OCI-M2 (cell line): Measurements from ENCODE around the gene RAD17.
"Not testable (repeated sequence)": the region's sequence is repeated elsewhere in the genome, so short reads cannot be mapped to it uniquely, and the experiment has no call there.

Experiments
- DNase-seq: peaks from one replicate; lab custom pipeline; 2025; ENCODE audit not compliant: unreplicated experiment; lab: John Stamatoyannopoulos, UW

The RAD17 gene, protein sequence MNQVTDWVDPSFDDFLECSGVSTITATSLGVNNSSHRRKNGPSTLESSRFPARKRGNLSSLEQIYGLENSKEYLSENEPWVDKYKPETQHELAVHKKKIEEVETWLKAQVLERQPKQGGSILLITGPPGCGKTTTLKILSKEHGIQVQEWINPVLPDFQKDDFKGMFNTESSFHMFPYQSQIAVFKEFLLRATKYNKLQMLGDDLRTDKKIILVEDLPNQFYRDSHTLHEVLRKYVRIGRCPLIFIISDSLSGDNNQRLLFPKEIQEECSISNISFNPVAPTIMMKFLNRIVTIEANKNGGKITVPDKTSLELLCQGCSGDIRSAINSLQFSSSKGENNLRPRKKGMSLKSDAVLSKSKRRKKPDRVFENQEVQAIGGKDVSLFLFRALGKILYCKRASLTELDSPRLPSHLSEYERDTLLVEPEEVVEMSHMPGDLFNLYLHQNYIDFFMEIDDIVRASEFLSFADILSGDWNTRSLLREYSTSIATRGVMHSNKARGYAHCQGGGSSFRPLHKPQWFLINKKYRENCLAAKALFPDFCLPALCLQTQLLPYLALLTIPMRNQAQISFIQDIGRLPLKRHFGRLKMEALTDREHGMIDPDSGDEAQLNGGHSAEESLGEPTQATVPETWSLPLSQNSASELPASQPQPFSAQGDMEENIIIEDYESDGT

DNA sequence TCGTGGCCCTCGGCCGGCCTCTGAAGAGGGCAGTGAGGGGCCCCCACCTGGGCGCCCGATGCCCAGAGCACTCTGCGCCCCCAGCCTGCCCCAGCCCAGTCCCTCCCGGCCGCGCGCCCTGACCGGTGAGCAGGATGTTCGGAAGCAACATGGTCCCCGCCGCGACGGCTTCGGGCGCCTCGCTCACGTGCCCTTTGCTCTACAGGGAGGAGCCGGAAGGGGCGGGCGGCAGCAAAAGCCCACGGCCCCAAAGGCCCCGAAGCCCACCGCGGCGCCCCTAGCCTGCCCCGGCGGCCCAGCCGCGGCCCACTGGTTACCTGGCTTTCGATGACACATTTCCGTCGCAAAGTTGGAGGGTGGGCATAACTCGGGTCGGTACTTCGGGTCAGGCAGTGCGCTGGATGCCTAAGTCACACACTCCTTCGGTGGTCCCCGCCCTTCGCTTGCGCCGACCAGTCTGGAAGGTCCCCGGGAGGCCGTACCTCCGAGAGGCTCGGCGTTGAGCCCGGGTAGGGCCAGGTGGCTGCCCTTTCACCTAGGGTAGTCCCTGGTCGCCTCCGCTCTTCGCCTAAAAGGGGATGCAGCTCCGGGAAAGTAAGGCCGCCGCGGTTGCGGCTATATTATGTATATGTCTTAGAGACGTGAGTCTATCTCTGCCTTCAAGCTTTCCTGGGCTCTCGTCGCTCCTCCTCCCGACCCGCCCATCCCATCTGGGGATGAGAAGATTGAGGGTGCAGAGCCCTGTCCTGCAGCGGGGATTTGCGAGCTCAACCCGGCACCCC lies at the start of gene RAD17, which contains the start of the genes AK6 and TAF9:
TSS of gene RAD17 (plus strand) at position 479 of the 782 bp plus-strand sequence. CDS start 2,391 bp downstream, outside the sequence.
TSS of gene AK6 (minus strand) at position 181 of the 782 bp plus-strand sequence. CDS start at position 151, 30 bp downstream.
TSS of gene TAF9 (minus strand) at position 181 of the 782 bp plus-strand sequence. CDS start 3,783 bp downstream, outside the sequence.
- DNase-seq = peak; percentile 70

DNA sequence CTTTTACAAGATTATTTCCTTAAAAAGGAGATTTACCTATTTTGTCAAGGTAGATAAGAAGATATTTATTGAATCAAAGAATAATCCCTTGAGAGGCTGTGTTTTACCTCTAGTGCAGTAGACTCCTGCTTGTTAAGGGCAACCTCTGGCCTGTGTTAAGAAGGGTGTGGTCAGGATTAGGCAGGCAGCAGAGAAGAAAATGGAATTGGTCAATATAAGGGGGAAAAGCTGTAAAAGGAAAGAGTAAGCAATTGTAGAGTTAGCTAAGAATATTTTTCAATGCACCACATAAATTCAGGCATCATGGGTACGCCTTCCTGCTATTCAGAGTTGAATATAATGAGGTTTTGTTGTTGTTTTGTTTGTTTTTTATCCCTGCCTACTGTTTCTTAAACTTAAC lies 43.3 kb upstream of the RAD17 start:
- no peak for DNase-seq

DNA sequence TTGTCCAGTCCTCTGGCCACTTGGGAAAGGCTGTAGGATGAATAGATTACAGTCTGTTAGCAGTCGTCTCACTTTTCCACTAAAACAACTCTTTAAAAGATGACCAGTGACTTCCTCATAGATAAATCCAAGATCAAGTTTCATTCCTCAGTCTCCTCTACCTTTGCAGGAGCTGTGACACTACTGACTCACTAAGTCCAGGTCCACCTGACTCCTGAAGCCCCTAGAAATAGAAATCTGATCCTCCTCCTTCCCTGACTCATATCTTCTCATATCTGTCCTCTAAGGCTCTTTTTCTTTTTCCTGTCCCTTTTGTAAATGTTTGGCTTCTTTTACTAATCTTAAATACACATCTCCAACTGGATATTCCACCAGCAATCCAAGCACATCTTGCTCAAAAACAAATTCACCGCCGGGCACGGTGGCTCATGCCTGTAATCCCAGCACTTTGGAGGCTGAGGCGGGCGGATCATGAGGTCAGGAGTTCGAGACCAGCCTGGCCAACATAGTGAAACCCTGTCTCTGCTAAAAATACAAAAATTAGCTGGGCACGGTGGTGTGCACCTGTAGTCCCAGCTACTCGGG lies 39.6 kb upstream of the RAD17 start:
- DNase-seq = no peak

DNA sequence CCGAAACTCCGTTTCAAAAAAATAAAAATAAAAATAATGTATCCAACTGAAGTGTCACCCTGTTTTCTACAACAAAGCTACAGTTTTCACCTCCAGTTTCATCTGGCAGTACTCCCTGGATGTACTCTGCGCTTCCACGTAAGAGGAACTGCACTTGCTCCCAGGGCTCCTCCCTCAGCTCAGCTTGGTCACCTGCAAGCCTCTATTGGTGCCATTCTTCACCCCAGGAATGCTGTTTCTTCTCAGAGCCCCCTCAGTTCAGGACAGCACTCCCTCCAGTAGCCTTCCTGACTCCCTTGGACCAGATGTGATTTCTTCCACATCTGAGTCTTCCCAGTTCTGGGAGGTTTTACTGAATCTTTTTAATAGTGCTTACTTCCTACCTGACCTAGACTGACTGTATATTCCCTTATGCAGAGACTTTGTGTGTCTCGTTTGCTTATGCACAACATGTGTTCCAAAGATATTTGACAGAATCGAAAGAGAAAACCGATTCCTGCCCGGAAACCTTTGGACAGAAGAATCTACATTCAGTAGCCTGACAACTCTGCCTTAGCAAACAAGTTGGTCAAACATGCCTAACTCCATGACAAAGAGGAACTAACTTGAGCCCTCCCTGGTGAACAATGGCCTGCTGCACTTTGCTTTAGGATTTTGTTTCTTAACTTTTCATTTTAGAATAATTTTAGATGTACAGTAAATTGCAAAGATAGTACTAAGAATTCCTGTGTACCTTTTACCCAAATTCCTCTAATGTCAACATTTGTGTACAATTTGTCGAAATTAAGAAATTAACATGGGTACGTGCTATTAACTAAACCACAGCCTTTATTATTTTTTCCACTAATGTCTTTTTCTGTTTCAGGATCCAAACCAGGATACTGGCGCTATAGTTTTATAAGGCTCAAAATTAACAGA lies 37.8 kb upstream of the RAD17 start:
- DNase-seq = no peak

DNA sequence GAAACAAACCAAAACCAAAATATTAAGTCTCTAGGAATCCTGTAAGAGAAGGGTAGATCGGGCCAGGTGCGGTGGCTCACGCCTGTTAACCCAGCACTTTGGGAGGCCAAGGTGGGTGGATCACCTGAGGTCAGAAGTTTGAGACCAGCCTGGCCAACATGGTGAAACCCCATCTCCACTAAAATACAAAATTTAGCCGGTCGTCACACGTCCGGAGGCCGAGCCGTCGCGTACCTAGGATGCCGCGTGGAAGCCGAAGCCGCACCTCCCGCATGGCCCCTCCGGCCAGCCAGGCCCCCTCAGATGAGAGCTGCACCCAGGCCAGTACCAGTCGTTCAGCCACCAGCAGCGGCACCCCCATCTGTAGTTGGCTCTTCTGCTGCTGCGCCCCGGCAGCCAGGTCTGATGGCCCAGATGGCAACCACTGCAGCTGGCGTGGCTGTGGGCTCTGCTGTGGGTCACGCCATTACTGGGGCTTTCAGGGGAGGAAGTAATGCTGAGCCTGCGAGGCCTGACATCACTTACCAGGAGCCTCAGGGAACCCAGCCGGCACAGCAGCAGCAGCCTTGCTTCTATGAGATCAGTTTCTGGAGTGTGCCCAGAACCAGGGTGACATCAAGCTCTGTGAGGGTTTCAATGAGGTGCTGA lies 35.8 kb upstream of the RAD17 start:
- DNase-seq = not testable (repeated sequence)

DNA sequence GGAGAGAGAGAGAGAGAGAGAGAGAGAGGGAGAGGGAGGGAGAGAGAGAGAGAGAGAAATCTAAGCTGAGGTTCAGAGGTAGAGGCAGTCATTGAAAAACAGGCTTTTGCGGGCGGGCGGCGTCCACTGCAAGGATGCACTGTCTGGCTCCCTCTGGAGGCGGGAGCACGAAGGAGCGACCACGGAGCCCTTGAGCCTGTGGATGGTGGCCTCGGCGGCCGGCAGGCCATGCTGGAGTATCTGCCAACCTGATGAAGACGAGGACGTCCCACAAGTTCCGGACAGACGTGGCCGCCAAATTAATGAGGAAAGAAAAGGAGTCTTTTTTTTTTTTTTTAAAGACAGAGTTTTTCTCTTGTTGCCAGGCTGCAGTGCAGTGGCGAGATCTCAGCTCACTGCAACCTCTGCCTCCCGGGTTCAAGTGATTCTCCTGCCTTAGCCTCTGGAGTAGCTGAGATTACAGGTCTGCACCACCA lies 34.8 kb upstream of the RAD17 start:
- DNase-seq = no peak

DNA sequence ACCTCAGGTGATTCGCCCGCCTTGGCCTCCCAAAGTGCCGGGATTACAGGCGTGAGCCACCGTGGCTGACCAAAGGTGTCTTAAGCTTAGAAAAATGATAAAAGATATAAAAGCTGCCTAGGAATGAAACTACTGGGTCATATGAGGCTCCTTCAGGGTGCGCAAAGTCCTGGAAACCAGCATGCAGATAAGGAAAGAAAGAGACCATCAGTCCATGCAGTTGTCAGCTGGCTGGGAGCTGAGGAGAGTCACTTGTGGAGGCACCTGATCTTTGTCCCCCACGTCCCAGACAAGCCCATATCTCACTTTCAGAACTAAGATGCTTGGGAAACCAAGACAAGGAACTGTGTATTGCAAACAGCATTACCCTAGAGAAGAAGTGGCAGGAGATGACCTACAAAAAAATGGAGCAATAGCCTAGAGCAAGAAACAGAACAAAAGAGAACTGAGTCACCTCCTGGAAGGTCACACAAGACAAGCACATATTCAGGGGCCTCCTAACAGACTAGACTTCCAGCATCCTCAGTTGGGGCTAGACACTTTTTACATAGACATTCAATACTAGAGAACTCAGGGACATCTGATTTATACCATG lies 34.2 kb upstream of the RAD17 start:
- DNase-seq = no peak

DNA sequence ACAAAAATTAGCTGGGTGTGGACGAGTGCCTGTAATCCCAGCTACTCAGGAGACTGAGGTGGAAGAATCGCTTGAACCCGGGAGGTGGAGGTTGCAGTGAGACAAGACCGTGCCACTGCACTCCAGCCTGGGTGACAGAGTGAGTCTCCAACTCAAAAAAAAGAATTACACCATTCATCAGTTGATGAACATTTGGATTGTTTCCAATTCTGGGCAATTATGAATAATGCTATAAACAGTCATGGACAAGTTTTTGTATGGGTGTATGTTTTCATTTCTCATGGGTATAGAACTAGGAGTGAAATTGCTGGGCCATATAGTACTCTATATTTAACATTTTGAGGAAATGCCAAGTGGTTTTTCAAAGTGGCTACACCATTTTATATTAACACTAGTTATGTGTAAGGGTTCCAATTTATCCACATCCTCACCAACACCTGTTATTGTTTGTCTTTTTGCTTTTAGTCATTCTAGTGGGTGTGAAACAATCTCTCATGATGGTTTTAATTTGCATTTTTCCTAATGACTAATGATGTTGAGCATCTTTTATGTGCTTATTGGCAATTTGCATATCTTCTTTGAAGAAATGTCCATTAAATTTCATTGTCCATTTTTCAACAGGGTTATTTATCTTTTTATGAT lies 28.0 kb upstream of the RAD17 start:
- no peak for DNase-seq

DNA sequence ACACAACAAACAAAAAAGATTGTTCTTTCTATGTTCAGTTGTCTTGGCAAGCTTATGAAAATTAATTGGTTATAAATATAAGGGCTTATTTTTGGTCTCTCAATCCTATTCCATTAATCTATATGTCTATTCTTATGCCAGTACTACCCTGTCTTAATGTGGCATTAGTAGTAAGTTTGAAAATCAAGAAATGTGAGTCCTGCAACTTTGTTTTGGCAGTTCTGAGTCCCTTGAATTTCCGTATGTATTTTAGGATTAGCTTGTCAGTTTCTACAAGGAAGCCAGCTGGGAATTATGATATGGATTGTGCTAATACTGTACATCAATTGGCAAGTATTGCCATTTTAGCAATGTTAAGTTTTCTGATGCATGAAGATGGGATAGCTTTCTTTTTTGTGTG lies 26.5 kb upstream of the RAD17 start:
- DNase-seq = no peak

DNA sequence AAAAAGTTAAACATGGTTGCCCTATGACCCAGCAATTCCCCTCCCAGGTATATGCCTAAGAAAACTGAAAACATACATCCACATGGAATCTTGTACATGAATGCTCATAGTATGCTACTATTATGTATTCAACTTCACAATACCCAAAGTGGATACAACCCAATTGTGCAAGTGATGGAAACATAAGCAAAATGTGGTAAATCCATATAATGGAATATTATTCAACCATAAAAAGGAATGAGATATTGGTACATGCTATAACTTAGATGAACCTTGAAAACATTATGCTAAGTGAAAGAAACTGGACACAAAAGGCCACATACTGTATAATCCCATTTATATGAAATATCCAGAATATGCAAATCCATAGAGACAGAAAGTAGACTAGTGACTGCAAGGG lies 19.0 kb upstream of the RAD17 start:
- no peak for DNase-seq

DNA sequence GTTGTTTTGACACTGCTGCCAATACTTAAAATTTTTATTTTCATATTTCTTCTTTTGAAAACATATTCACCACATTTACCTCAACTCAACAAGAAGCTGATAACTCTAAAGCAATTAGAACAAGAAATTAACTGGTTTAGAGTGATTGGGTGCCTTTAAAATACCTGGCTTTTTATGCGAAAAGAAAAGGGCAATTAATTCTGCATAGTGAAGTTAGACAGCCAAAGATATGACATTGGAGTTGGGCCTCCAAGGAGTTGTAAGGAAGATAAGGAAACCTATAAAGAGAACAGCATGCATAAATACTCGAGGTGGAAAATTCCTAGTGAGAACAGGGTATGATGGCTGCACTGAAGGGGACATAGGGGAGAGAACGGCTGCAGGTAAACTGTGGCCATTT lies 9.9 kb upstream of the RAD17 start:
- no peak for DNase-seq

DNA sequence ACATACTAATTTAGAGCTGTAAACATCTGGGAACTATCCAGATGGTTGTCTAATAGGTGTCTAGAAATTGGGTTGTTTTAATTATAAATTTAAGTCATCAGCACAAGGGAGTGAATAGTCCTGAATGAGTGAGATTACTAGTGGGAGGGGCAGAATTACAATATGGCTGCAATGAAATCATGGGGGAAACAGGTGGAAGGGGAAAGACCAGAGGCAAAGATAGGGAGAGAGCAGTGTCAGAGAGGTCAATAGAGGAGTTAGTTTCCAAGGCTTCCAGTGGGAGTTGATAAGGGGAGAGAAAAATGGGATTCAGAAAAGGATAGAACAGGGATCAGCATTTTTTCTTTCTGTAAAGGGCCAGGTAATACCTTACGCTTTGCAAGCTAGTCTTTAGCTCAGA lies 9.2 kb upstream of the RAD17 start:
- DNase-seq = no peak

DNA sequence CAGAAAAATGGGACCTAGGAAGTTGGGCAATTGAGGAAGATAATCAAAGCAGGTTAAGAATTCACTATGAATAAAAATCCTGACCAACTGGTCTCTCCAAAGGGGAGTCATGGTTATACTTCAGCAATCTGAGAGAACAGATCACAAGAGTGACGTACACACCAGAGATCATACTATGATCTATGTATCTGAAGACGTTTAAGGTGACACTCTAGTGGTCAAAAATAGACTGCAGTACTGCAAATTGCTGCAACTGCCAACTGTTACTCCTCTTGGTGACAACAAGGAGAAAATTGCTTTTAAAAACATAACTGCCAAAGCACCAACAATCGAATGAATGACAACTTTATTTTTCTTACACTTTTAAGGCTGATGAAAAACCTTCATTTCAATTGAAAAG lies 5.2 kb upstream of the RAD17 start:
- no peak for DNase-seq

DNA sequence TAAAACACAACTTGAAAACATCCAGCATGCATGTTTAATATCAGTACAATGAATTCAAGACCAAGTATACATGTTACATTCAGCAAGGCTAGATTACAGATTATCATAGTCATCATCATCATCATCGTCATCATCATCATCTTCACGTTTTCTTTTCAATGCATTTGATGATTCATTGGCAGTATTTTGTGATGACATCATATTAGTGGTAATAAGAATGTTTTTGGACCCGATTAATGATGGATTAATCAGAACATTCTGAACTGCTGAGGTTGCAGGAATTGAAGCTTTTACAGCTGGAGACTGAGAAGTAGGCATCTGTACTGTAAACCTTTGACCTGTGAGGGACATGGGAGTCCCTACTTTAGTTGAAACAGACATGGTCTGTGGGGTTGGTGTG lies 4.8 kb upstream of the RAD17 start:
- no peak for DNase-seq

DNA sequence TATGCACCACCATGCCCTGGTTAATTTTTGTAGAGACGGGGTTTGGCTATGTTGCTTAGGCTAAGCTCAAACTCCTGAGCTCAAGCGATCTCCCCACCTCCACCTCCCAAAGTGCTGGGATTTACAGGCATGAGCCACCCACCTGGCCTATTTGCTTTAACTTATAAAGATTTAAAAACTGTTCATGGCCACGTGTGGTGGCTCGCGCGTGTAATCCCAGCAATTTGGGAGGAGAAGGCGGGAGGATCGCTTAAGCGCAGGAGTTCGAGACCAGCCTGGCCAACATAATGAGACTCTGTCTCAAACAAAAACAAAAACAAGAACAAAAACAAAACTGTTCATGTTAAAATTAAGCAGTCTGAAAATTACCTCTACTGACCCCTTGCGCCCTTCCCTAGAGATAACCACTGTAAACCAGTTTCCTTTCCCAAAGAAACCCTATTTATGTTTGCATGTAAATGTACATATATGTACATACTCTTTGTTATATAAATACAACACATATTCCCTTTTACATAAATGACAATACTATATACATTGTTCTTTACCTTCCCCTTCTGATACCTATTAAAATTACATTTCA lies 1.8 kb upstream of the RAD17 start:
- DNase-seq = no peak

DNA sequence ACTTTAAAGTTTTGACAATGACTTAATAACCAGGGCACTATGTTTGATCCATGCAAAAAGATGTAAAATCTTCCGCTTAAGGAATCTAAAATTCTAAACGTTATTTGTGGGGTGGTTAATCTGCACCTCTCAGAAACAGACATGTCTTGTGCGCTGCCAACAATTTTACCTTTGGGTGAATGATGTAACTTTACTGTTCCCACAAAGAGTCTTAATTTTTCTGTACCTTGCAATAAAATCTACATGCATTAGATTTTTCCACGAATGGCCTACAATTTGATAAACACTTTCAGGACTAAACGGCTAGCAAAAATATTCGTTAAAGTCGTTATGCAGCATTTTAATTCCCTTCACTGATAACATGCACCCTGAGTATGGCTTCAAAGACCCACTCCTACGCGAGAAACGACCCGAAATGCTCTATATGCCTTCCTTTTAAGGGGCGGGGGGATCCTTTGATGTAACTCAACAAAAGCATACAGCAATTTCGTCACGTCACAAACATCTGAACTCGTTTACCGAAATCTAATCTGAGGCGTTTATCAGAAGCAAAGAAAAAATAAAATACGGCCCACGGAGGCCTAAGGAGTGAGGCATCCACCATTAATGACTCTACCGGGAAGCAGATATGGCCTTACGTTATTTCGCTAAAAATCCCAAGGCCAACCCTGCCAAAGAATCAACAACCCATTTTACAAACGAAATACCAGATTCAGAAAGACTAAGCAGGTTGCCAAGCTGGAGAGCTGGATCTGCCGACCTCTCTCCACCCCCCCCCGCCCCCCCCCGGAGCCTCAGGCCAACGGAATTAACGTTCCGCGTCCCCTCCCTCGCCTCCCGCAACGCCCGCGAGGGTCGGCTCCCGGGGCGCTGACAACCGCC lies 919 bp upstream of the RAD17 start:
- no peak for DNase-seq

DNA sequence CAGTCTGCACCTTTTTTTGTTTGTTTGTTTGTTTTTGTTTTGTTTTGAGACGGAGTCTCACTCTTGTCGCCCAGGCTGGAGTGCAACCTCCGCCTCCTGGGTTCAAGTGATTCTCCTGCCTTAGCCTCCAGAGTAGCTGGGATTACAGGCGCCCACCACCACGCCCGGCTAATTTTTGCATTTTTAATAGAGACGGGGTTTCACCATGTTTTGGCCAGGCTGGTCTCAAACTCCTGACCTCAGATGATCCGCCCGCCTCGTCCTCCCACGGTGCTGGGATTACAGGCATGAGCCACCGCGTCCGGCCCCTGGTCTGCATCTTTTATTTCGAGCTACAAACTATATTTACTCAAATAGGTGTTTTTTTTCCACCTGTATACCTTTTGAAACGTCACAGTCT lies 717 bp downstream of the RAD17 start:
- not testable (repeated sequence) for DNase-seq
